Right kidney (tissue), 1 donor: ENCODE results near the gene MEI1.
"Not testable (repeated sequence)": the region's sequence is repeated elsewhere in the genome, so short reads cannot be mapped to it uniquely, and the experiment has no call there.

ENCODE experiments used
- DNase-seq: peaks from one replicate; pipeline ENCODE4 v3.0.0-alpha.2; 2016

MEI1 gene

GRCh38 chr22:41821471-41822316 lies 122.4 kb downstream of the MEI1 start:
- DNase-seq, result no peak

- no peak for DNase-seq
These were observed 123.2 kb downstream of the MEI1 start for GRCh38 chr22:41822317-41823057.

- DNase-seq, result no peak
These were observed 124.5 kb downstream of the MEI1 start for GRCh38 chr22:41823797-41824196.

- no peak for DNase-seq
These were observed 126.1 kb downstream of the MEI1 start for GRCh38 chr22:41825376-41825775.

GRCh38 chr22:41826021-41826420 lies 126.7 kb downstream of the MEI1 start:
- peak; percentile 23 for DNase-seq

- DNase-seq, result peak; percentile 36
These were observed 127.4 kb downstream of the MEI1 start for GRCh38 chr22:41826430-41827383.

- no peak for DNase-seq
These were observed 128.4 kb downstream of the MEI1 start for GRCh38 chr22:41827671-41828070.

- no peak for DNase-seq
These were observed 129.2 kb downstream of the MEI1 start for GRCh38 chr22:41828516-41828915.

GRCh38 chr22:41830174-41830573 lies 130.9 kb downstream of the MEI1 start:
- DNase-seq, result no peak

- no peak for DNase-seq
These were observed 132.1 kb downstream of the MEI1 start for GRCh38 chr22:41831383-41831782.

- DNase-seq, result no peak
These were observed 132.7 kb downstream of the MEI1 start for GRCh38 chr22:41831828-41832552.

- DNase-seq, result peak; percentile 97
These were observed 133.5 kb downstream of the MEI1 start, which contains the start of gene SREBF2 for GRCh38 chr22:41832553-41833368. Gene SREBF2 (plus strand): TSS chr22:41833105. CDS start chr22:41833271, 166 bp downstream.

- DNase-seq, result peak; percentile 90
These were observed 134.2 kb downstream of the MEI1 start for GRCh38 chr22:41833369-41834004.

GRCh38 chr22:41834005-41834944 lies 135.0 kb downstream of the MEI1 start:
- no peak for DNase-seq

- not testable (repeated sequence) for DNase-seq
These were observed 136.2 kb downstream of the MEI1 start for GRCh38 chr22:41835462-41835861.

- no peak for DNase-seq
These were observed 137.2 kb downstream of the MEI1 start for GRCh38 chr22:41836551-41836950.

GRCh38 chr22:41838842-41839618 lies 139.7 kb downstream of the MEI1 start:
- DNase-seq, result no peak

GRCh38 chr22:41840216-41840615 lies 140.9 kb downstream of the MEI1 start:
- no peak for DNase-seq
